Embryonic facial prominence (tissue), 1 donor: Measurements from ENCODE around the gene TMOD1.

ENCODE experiments used
- DNase-seq: peaks from one replicate; pipeline ENCODE4 v3.0.0-alpha.2; 2016; ENCODE audit errors: extremely low spot score

Gene TMOD1

GRCh38 chr9:97633859-97634490 is 132.5 kb downstream of the TMOD1 start:
- no peak for DNase-seq

GRCh38 chr9:97635026-97635425 is 133.6 kb downstream of the TMOD1 start:
- no peak for DNase-seq

GRCh38 chr9:97636903-97637302 is 135.4 kb downstream of the TMOD1 start:
- no peak for DNase-seq

GRCh38 chr9:97638666-97639065 is 137.2 kb downstream of the TMOD1 start:
- no peak for DNase-seq

- DNase-seq, result no peak
Observed at GRCh38 chr9:97640325-97640724, 138.9 kb downstream of the TMOD1 start.

- no peak for DNase-seq
Observed at GRCh38 chr9:97645720-97646119, 144.3 kb downstream of the TMOD1 start.

- no peak for DNase-seq
Observed at GRCh38 chr9:97647996-97648395, 146.5 kb downstream of the TMOD1 start.
